Ascending aorta (tissue), 2 donors: ENCODE data around the gene KIF7. TPM values are rescaled to one million over a fixed set of nuclear protein-coding genes. Genes with fewer than 3 reads are reported as not detected.

Source experiments
- DNase-seq, 2 donors: peaks; one replicate each; pipeline ENCODE4 v3.0.0-alpha.2; 2019; ENCODE audit warnings: low spot score in 2 of 2
- H3K27ac ChIP-seq, 2 donors: fragments of 200-600 bp; sonication (generic); one replicate each; pipeline ENCODE4 v1.5.1; 2016 to 2017; ENCODE audit warnings: mild to moderate bottlenecking in 1 of 2
- H3K27me3 ChIP-seq: fragments of 200-600 bp; sonication (generic); one replicate; pipeline ENCODE4 v1.5.1; 2017
- H3K36me3 ChIP-seq, 2 donors: fragments of 200-600 bp; sonication (generic); one replicate each; pipeline ENCODE4 v1.5.1; 2016
- H3K4me1 ChIP-seq, 2 donors: fragments of 200-600 bp; sonication (generic); one replicate each; pipeline ENCODE4 v1.5.1; 2016 to 2017; ENCODE audit warnings: mild to moderate bottlenecking in 1 of 2
- H3K4me3 ChIP-seq, 2 donors: fragments of 200-600 bp; sonication (generic); one replicate each; pipeline ENCODE4 v1.5.1; 2016 to 2017; ENCODE audit warnings: mild to moderate bottlenecking in 1 of 2
- H3K9me3 ChIP-seq, 2 donors: fragments of 200-600 bp; sonication (generic); one replicate each; pipeline ENCODE4 v1.5.1; 2016
- intact Hi-C: fragments of 100-400 bp; cut with DNase I; formaldehyde crosslinking; loops from one replicate; pipeline ENCODE4 v1.15.1; 2023
- total RNA-seq: library from RNA; depleted of rRNA; stranded (reverse); fragments of >200 nt; gene quantifications from one replicate; pipeline ENCODE4 v1.1.0, GENCODE V29; 2016
- TF ChIP-seq, protein P1 (sequence below), 3 experiments: fragments of 200-600 bp in 2 of 3; fragments of 450-650 bp in 1 of 3; sonication (generic) in 2 of 3; IDR thresholded peaks; one replicate each; pipeline ENCODE4 v1.5.1; 2016 to 2019; ENCODE audit warnings: antibody characterized with exemption in 3 of 3, mild to moderate bottlenecking in 1 of 3, moderate library complexity in 1 of 3

The KIF7 gene
- total RNA-seq, 1 donor from 2014 or later: 39.1 TPM

DNA sequence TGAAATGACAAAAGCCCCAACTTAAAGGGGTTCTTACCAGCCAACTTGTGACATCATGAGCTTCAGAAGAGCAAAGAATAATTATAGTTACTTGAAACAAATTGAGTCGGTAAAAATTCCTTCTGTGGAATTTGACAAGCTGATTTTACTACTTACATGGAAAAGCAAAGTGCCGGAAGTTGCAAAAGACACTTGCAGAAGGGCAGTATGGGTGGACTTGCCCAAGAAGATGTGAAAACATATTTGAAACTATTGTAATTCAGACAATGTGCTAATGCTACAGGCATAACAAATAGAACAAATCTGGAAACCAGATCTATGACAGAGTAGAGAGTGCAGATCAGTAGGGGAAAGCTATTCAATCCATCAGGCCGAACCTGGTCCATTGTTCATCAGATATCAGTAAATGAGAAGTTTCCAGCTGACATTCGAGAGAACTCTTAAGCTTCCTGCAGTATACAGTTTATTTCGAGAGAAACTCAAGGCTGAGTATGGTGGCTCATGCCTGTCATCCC is 2.5 kb upstream of the KIF7 start:
- TF ChIP-seq, protein P1, sequence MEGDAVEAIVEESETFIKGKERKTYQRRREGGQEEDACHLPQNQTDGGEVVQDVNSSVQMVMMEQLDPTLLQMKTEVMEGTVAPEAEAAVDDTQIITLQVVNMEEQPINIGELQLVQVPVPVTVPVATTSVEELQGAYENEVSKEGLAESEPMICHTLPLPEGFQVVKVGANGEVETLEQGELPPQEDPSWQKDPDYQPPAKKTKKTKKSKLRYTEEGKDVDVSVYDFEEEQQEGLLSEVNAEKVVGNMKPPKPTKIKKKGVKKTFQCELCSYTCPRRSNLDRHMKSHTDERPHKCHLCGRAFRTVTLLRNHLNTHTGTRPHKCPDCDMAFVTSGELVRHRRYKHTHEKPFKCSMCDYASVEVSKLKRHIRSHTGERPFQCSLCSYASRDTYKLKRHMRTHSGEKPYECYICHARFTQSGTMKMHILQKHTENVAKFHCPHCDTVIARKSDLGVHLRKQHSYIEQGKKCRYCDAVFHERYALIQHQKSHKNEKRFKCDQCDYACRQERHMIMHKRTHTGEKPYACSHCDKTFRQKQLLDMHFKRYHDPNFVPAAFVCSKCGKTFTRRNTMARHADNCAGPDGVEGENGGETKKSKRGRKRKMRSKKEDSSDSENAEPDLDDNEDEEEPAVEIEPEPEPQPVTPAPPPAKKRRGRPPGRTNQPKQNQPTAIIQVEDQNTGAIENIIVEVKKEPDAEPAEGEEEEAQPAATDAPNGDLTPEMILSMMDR (IDR thresholded peaks at IDR 0.05): no peak
- Histone ChIP-seq H3K4me1 (peaks cover 8 to 18% of the 10 kb centered on the region in 2 donors), H3K27ac (no peak overlapping the region), H3K36me3 (no peaks in the 10 kb centered on the region), H3K27me3 (no peaks in the 10 kb centered on the region), H3K9me3 (no peaks in the 10 kb centered on the region), H3K4me3 (no peak overlapping the region)
- intact Hi-C loops: no loop called here
- no peak for DNase-seq

GRCh38 chr15:89656116-89656815 is 999 bp upstream of the KIF7 start:
- no peak for DNase-seq
- Histone ChIP-seq H3K36me3 (peaks cover 4 to 10% of the 10 kb centered on the region in 2 donors), H3K9me3 (no peaks in the 10 kb centered on the region), H3K4me3 (no peak overlapping the region), H3K27me3 (no peaks in the 10 kb centered on the region), H3K27ac (peak overlapping the region in 1 of 2 donors; percentile 83), H3K4me1 (peaks cover 3 to 7% of the 10 kb centered on the region in 2 donors)
- intact Hi-C loops: no loop called here
- TF ChIP-seq, protein P1 (IDR thresholded peaks at IDR 0.05): no peak

- Histone ChIP-seq H3K9me3 (no peaks in the 10 kb centered on the region), H3K27ac (peak overlapping the region; percentile 76 to 83), H3K27me3 (no peaks in the 10 kb centered on the region), H3K36me3 (peaks cover 5 to 10% of the 10 kb centered on the region in 2 donors), H3K4me1 (peaks cover 3 to 7% of the 10 kb centered on the region in 2 donors), H3K4me3 (peak overlapping the region; percentile 78 to 80)
- TF ChIP-seq, protein P1 (IDR thresholded peaks at IDR 0.05): no peak
- intact Hi-C loops: loop anchor here (2.0 kb wide), 1 partner anchor 26 kb away; no protein-coding TSS in a partner anchor
- no peak for DNase-seq
Observed at GRCh38 chr15:89654301-89654761, 936 bp downstream of the KIF7 start.

- Histone ChIP-seq H3K9me3 (no peaks in the 10 kb centered on the region), H3K27ac (no peak overlapping the region), H3K4me3 (peak overlapping the region in 1 of 2 donors; percentile 78), H3K36me3 (peaks cover 13 to 16% of the 10 kb centered on the region in 2 donors), H3K4me1 (peaks cover 3 to 7% of the 10 kb centered on the region in 2 donors), H3K27me3 (no peaks in the 10 kb centered on the region)
- DNase-seq: no peak
- intact Hi-C loops: no loop called here
- TF ChIP-seq, protein P1 (IDR thresholded peaks at IDR 0.05): no peak
Observed at GRCh38 chr15:89653578-89653977, 1.7 kb downstream of the KIF7 start.

GRCh38 chr15:89652666-89653065 is 2.6 kb downstream of the KIF7 start:
- no peak overlapping the region for H3K27ac ChIP-seq
- intact Hi-C loops: no loop called here
- no peaks in the 10 kb centered on the region for H3K27me3 ChIP-seq
- no peak overlapping the region for H3K4me3 ChIP-seq
- no peak for DNase-seq
- TF ChIP-seq, protein P1 (IDR thresholded peaks at IDR 0.05): no peak
- peaks cover 14 to 21% of the 10 kb centered on the region in 2 donors for H3K36me3 ChIP-seq
- no peaks in the 10 kb centered on the region for H3K9me3 ChIP-seq
- H3K4me1 ChIP-seq: peaks cover 3 to 7% of the 10 kb centered on the region in 2 donors
